Activated T-helper 1 cell treated with anti-CD3 and anti-CD28 coated beads, Interleukin-2, amount 50 U/mL, for 16 hours (primary cell): ENCODE results near the gene TSGA10.

Experiments used
- DNase-seq, 2 donors: peaks; one replicate each; pipeline ENCODE4 v3.0.0-alpha.2; 2020; ENCODE audit warnings: low read depth in 1 of 2, low spot score in 1 of 2

The TSGA10 gene

GRCh38 chr2:98948956-98949739 is 205.6 kb downstream of the TSGA10 start:
- DNase-seq = no peak

- no peak for DNase-seq
These were observed 207.2 kb downstream of the TSGA10 start for GRCh38 chr2:98947554-98947953.
